ENCODE measurements around the gene GDPD2.
A peak's percentile ranks its signal among the peaks of the same experiment; 100 is the strongest.

Gene GDPD2

DNA sequence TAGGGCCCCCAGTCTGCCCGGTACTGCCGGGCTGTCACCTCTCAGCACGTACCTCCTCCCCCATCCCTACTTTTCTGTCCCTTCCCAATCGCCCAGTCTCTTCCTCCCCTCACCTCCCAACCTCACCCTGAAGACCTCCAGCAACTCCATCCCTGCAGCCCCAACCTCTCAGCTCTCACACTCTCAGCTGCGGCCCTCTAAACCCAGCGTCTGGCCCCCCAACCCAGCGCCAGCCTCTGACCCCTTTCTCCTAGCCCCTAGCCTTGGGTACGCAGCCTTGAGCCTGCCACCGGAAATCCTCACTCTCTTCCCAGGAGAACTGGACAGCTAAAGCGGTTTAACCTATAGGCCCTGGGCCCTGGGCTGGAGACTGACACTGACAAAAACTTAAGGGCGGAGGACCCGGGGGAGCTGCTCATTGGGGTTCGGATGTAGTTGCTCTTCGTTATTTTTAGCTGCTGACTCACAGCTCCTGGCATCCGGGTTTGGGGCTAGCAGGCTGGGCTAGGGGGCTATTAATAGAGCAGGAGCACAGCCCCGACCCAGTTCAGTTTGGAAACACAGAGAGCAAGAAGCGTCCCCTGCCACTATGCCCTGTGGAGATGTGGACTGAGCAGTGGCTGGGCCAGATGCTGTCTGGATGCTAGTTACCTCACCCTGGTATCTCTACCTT, 11.9 kb downstream of the GDPD2 start:
- ATAC-seq: peak; percentile 38
- no peak for TF ChIP-seq ARNTL (CRISPR knock-in tag; IDR thresholded peaks at IDR 0.05; ENCODE audit: borderline replicate concordance, low read depth)
- TF ChIP-seq ZNF8 (CRISPR knock-in tag; IDR thresholded peaks at IDR 0.05): no peak
- TF ChIP-seq OSR1 (CRISPR knock-in tag; IDR thresholded peaks at IDR 0.05): no peak
- no peak for TF ChIP-seq POU6F1 (CRISPR knock-in tag; IDR thresholded peaks at IDR 0.05; ENCODE audit: borderline replicate concordance, low read depth)
- TF ChIP-seq TSHZ2 (CRISPR knock-in tag; IDR thresholded peaks at IDR 0.05): no peak
- no peak for TF ChIP-seq ZNF565 (CRISPR knock-in tag; conservative IDR thresholded peaks at IDR 0.05; ENCODE audit: low read depth)
- no peak for TF ChIP-seq ZFP3 (CRISPR knock-in tag; IDR thresholded peaks at IDR 0.05)
- TF ChIP-seq BACH2 (CRISPR knock-in tag; IDR thresholded peaks at IDR 0.05; ENCODE audit: borderline replicate concordance): no peak
- no peak for TF ChIP-seq SNAI2 (CRISPR knock-in tag; IDR thresholded peaks at IDR 0.05)
- TF ChIP-seq, protein P1, sequence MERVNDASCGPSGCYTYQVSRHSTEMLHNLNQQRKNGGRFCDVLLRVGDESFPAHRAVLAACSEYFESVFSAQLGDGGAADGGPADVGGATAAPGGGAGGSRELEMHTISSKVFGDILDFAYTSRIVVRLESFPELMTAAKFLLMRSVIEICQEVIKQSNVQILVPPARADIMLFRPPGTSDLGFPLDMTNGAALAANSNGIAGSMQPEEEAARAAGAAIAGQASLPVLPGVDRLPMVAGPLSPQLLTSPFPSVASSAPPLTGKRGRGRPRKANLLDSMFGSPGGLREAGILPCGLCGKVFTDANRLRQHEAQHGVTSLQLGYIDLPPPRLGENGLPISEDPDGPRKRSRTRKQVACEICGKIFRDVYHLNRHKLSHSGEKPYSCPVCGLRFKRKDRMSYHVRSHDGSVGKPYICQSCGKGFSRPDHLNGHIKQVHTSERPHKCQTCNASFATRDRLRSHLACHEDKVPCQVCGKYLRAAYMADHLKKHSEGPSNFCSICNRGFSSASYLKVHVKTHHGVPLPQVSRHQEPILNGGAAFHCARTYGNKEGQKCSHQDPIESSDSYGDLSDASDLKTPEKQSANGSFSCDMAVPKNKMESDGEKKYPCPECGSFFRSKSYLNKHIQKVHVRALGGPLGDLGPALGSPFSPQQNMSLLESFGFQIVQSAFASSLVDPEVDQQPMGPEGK (CRISPR knock-in tag; IDR thresholded peaks at IDR 0.05; ENCODE audit: borderline replicate concordance): no peak
- TF ChIP-seq, protein P2, sequence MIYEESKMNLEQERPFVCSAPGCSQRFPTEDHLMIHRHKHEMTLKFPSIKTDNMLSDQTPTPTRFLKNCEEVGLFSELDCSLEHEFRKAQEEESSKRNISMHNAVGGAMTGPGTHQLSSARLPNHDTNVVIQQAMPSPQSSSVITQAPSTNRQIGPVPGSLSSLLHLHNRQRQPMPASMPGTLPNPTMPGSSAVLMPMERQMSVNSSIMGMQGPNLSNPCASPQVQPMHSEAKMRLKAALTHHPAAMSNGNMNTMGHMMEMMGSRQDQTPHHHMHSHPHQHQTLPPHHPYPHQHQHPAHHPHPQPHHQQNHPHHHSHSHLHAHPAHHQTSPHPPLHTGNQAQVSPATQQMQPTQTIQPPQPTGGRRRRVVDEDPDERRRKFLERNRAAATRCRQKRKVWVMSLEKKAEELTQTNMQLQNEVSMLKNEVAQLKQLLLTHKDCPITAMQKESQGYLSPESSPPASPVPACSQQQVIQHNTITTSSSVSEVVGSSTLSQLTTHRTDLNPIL (CRISPR knock-in tag; IDR thresholded peaks at IDR 0.05; ENCODE audit: low read depth): no peak
- no peak for TF ChIP-seq ZFP30 (CRISPR knock-in tag; IDR thresholded peaks at IDR 0.05)

GRCh38 chrX:70436343-70436742, 13.2 kb downstream of the GDPD2 start:
- ATAC-seq: no peak
- no peak for TF ChIP-seq ISL1 (CRISPR knock-in tag; IDR thresholded peaks at IDR 0.05)
- TF ChIP-seq TOX (CRISPR knock-in tag; IDR thresholded peaks at IDR 0.05; ENCODE audit: borderline replicate concordance): no peak
- no peak for TF ChIP-seq CSDC2 (CRISPR knock-in tag; IDR thresholded peaks at IDR 0.05)
- TF ChIP-seq GLIS3 (CRISPR knock-in tag; IDR thresholded peaks at IDR 0.05): no peak
- no peak for TF ChIP-seq ZNF70 (CRISPR knock-in tag; IDR thresholded peaks at IDR 0.05)
- TF ChIP-seq ZNF565 (CRISPR knock-in tag; conservative IDR thresholded peaks at IDR 0.05; ENCODE audit: low read depth): no peak
- TF ChIP-seq, protein P2 (CRISPR knock-in tag; IDR thresholded peaks at IDR 0.05; ENCODE audit: low read depth): no peak
- no peak for TF ChIP-seq OSR1 (CRISPR knock-in tag; IDR thresholded peaks at IDR 0.05)
- TF ChIP-seq ESRRG (CRISPR knock-in tag; IDR thresholded peaks at IDR 0.05): no peak
- no peak for TF ChIP-seq TSHZ2 (CRISPR knock-in tag; IDR thresholded peaks at IDR 0.05)
- TF ChIP-seq, protein P1 (CRISPR knock-in tag; IDR thresholded peaks at IDR 0.05; ENCODE audit: borderline replicate concordance): no peak
- no peak for TF ChIP-seq TCF4 (CRISPR knock-in tag; IDR thresholded peaks at IDR 0.05; ENCODE audit: borderline replicate concordance)
- no peak for TF ChIP-seq ZNF8 (CRISPR knock-in tag; IDR thresholded peaks at IDR 0.05)
